Ureter (tissue), 1 donor: Measurements from ENCODE around the gene RADX. TPM values are rescaled to one million over a fixed set of nuclear protein-coding genes. Genes with fewer than 3 reads are reported as not detected.
A peak's percentile ranks its signal among the peaks of the same experiment; 100 is the strongest.
"Not testable (repeated sequence)": the region's sequence is repeated elsewhere in the genome, so short reads cannot be mapped to it uniquely, and the experiment has no call there.

ENCODE experiments used
- DNase-seq: peaks from one replicate; pipeline ENCODE4 v3.0.0-alpha.2; 2020; ENCODE audit warnings: low spot score
- total RNA-seq: library from RNA; stranded (reverse); gene quantifications from one replicate; pipeline ENCODE4 v1.2.4, GENCODE V29; 2023
- donor health status: DM: yes; HTN: yes; CAD: no.

Gene RADX, protein sequence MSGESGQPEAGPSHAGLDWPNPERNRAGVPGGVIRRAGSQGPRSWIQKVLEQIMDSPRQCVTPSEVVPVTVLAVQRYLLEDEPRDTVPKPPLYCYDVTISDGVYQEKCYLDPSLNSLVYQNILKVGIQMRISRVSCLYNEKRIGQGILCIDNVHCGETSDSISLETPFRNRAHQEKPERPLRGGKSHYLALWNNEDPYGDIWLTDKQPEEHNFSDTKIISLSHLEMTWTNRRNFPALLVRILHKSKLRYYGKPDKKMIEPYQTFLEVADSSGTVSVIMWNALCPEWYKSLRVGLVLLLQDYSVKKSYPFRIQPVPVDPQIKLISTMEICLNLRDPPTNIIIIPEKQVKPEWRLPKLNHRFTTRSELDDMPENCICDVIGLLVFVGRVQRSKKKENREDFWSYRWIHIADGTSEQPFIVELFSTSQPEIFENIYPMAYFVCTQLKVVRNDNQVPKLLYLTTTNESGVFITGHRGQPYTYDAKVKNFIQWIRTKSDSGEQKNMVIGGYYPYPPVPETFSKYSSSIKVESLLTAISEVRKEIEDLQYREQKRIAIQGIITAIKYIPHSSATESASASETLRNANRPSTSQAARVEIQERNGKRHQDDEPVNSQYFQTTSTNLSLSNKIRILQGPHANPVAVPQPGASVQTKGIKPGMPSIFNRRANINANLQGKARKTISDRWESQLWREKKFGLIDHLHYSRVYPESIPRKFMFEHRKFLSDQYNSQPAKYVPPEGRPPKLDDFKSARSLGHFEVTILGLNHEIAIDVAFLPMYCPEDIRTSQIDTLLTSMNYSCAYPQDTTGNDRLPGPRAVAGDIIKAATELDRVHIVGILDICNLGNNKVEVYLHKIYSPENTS
- total RNA-seq = 14.9 TPM

DNA sequence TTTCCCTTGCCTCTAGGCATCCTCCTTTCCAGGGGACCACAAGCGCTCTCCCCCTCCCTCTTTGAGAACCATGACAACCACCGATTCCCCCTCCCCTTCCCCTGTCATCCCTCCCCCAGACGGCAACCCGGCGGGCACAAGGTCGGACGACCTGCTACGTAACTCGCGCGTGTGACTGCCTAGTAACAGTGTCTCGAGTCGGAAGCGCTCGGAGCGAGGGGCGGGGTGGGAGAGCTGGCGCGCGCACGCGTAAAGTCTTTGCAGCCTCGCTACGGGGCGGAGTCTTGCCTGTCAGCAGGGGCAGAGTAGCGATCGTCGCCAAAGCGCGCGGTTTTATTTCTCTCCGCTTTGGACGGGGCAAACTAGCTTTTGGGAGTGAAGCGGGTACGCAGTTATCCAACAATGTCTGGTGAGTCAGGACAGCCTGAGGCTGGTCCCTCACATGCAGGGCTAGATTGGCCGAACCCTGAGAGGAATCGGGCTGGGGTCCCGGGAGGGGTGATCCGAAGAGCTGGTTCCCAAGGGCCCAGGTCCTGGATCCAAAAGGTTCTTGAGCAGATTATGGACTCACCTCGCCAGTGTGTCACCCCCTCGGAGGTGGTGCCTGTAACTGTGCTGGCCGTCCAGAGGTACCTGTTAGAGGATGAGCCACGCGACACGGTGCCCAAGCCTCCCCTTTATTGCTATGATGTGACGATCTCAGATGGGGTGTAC is at the start of gene RADX:
TSS of gene RADX (plus strand) at position 300 of the 714 bp plus-strand sequence. CDS start at position 403, 103 bp downstream.
- DNase-seq = peak; percentile 81

DNA sequence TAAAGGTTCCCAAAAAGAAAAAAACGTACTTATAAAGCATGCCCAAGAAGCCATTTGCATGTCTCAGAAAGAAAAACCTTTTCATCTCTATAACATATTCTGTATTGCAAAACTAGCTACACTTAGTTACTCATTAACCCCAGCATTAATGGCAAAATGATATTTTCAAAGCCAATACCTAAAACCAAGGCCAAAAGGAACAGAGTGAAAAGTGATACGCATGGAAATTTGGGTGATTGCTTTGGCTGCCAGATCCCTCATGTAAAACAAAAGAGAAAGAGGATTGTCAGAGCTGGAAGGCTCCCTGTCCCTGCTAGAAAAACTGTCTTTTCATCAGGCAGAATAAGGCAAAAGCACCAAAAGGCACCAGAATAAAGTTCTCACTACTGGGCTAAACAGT is 46.8 kb upstream of the RADX start:
- no peak for DNase-seq

DNA sequence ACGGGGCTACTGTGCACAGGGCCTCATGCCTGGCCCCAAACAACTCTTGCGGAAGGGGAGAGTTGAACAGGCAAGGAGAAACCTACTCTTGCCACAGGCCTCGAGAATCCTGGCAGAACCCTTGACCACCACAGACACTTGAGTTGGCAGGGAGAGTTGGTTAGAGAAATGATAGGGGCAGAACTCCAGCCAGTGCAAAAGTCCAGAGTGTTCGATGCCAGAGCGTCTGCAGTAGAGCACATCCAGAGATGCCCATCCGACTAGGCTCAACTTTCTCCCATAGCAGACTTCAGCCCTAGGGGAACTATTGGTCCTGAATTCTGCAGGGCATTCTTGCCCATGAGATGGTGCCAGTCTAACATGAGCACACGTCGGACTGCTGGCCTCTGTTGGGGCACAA is 45.4 kb upstream of the RADX start:
- DNase-seq = no peak

DNA sequence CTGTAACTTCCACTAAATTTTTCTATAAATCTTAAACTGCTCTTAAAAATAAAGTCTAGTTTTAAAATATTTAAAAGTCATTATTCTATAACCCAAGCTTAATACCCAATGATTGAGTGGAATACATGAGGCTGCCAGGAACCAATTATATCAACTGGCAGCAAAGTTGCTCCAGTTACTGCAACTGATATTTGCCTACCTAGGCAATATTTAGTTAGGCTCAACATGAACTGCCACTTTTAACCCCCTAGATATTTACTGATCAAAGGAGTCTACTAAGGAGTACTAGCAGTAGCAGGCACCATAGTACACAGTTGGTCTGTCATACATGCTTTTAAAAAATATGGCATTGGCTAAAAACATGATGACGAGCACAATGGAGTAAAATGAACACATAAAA is 29.9 kb upstream of the RADX start:
- DNase-seq = no peak

DNA sequence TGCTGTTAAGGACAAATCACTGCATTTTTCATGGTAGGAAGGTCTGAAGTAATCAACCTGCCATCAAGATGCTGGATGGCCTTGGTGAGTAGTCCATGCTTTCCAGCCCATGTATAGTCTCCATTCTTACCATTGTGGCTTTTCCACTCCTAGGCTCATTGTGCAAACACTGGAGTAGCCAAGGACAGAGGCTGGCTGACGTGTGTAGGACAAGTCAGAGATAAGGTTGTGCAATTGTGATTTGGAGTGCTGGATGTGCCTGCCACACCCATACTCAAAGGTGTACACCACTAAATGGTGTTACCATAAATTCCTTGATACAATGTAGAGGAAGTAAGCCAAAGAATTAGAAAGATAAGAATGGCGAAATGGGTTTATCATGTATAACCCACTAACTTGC is 26.3 kb upstream of the RADX start:
- no peak for DNase-seq

DNA sequence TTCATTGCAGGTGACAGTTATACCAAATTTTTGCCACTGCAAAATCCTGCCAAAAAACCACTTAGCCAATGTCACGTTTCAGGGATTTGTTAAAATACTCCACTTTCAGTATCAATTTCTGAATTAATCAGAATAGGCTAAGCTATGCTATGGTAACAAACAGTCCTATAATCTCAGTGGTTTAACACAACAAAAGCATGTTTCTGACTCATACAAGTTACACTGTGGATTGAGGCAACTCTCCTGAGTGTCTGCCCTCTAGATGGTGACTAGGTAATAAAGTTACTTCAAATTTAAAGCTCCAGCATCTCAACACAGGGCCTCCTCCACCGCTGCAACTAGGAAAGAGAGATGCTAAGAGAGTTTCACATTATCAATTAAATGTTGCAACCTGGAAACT is 23.0 kb upstream of the RADX start:
- DNase-seq = no peak

DNA sequence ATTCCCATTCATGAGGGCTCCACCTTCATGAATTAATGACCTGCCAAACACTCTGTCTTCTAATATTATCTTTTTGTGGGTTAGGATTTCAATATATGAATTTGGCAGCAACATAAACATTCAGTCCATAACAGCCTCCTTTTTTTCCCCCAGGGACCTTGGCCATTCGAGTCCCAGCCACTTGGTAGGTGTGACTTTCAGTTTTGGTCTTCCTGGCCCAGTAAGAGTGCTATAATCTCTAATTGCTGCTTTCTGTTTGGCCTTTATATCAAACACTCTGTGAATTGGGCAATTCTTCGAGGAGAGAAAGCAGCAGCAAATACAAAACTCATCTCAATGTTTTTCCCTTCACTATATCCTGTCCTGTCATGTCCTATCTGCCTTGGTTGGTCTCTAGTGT is 12.4 kb upstream of the RADX start:
- DNase-seq = no peak

- no peak for DNase-seq
Measured at GRCh38 chrX:106606571-106606970, 5.2 kb upstream of the RADX start.

DNA sequence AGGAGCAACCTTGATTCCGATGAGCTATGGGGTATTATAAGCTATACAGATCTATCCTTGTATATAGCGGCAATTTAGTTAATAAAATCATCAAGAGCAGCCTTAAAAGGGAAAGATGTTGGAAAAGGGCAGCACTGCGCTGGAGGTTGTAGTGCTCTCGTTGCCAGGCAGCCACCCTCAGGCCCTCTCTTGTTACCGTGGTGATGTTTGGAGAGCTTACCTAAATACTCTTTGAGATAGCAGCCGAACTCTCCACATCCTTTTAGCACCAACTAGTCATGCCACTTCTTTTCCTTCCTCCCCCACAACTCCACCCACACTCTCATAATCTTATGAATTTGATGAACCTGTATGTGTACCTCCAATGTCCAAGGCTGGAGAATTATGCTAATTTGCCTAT is 3.8 kb upstream of the RADX start:
- no peak for DNase-seq

GRCh38 chrX:106611317-106611678 is 480 bp upstream of the RADX start:
- no peak for DNase-seq

DNA sequence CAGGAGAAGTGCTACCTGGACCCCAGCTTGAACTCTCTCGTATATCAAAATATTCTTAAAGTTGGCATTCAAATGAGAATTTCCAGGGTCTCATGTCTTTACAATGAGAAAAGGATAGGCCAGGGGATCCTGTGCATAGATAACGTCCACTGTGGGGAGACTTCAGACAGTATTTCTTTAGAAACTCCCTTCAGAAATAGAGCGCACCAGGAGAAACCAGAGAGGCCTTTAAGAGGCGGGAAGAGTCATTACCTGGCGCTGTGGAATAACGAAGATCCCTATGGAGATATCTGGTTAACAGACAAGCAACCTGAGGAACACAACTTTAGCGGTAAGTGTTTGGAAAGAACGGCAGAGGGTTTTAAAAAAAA is 600 bp downstream of the RADX start:
- no peak for DNase-seq

- DNase-seq = no peak
Measured at GRCh38 chrX:106613277-106613676, 1.5 kb downstream of the RADX start.

DNA sequence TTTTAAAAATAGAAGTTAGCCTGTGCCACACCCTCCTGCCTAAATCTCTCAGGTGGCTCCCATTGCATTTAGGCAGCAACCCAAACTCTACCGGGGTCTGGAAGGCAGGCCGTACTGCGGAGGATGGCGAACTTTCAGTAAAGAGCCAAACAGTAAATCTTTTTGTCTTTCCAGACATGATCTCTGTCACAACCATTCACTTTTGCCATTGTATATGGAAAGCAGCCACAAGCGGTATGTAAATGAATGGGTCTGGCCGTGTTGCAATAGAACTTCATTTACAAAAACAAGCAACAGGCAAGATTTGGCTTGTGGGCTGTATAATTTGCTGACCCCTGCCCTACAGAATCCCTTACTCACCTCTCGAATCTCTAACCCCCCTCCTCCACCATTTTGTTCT is 3.3 kb downstream of the RADX start:
- no peak for DNase-seq

GRCh38 chrX:106619797-106620196 is 8.0 kb downstream of the RADX start:
- DNase-seq = no peak

- DNase-seq = no peak
Measured at GRCh38 chrX:106621836-106622235, 10.1 kb downstream of the RADX start.

- no peak for DNase-seq
Measured at GRCh38 chrX:106626789-106627188, 15.0 kb downstream of the RADX start.

GRCh38 chrX:106631615-106632014 is 19.8 kb downstream of the RADX start:
- no peak for DNase-seq

GRCh38 chrX:106649523-106650428 is 38.0 kb downstream of the RADX start:
- no peak for DNase-seq

- not testable (repeated sequence) for DNase-seq
Measured at GRCh38 chrX:106653625-106654024, 41.8 kb downstream of the RADX start.

GRCh38 chrX:106670631-106671030 is 58.9 kb downstream of the RADX start:
- DNase-seq = no peak

GRCh38 chrX:106672527-106672926 is 60.7 kb downstream of the RADX start:
- DNase-seq = peak; percentile 54
